SK-N-SH (cell line): ENCODE measurements around the gene PES1.

ENCODE experiments used
- EZH2phosphoT487 ChIP-seq: fragments of 200-600 bp; sonication (generic); IDR thresholded peaks from 2 replicates; pipeline ENCODE4 v1.6.1; 2017; ENCODE audit warnings: low read depth, mixed run types, mild to moderate bottlenecking, antibody characterized with exemption, moderate library complexity, borderline replicate concordance
- FOSL2 ChIP-seq: IDR thresholded peaks from 2 replicates; pipeline ENCODE4 v1.4.0; 2012; ENCODE audit warnings: low read depth, mild to moderate bottlenecking, moderate library complexity, borderline replicate concordance
- GATA2 ChIP-seq: sonication (generic); formaldehyde crosslinking; IDR thresholded peaks from 2 replicates; pipeline ENCODE4 v1.5.0; 2020; ENCODE audit warnings: mild to moderate bottlenecking, missing genetic modification reagents
- JUND ChIP-seq: IDR thresholded peaks from 2 replicates; pipeline ENCODE4 v1.4.0; 2012
- MAX ChIP-seq: IDR thresholded peaks from 2 replicates; pipeline ENCODE4 v1.4.0; 2012; ENCODE audit warnings: low read depth
- POLR2AphosphoS5 ChIP-seq: IDR thresholded peaks from 2 replicates; pipeline ENCODE4 v1.6.1; 2012; ENCODE audit warnings: low read depth, low read length
- RAD21 ChIP-seq: IDR thresholded peaks from 2 replicates; pipeline ENCODE4 v1.6.1; 2012; ENCODE audit warnings: mild to moderate bottlenecking, low read length
- TF ChIP-seq, protein P1 (sequence below): fragments of 200-600 bp; sonication (generic); IDR thresholded peaks from 2 replicates; pipeline ENCODE4 v1.6.1; 2017; ENCODE audit warnings: antibody characterized with exemption, mild to moderate bottlenecking, moderate library complexity

DNA sequence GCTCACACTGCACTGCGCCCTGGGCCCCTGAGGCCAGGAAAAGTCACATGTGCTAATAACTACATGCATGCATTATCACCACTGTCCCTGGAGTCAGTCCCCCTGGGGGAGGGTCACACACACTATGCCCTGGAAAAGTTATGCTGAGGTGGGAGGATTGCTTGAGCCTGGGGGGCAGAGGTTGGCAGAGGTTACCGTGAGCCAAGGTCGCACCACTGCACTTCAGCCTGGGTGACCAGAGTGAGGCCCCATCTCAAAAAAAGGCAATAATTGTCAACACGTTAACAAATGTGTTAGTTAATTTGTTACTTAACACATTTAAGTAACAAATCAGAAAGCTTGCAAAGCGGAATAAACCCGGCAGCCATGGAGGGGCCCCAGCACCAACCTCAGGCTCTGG is 31.8 kb downstream of the PES1 start:
- no peak for TF ChIP-seq MAX
- TF ChIP-seq POLR2AphosphoS5: no peak
- TF ChIP-seq RAD21: no peak
- TF ChIP-seq, protein P1, sequence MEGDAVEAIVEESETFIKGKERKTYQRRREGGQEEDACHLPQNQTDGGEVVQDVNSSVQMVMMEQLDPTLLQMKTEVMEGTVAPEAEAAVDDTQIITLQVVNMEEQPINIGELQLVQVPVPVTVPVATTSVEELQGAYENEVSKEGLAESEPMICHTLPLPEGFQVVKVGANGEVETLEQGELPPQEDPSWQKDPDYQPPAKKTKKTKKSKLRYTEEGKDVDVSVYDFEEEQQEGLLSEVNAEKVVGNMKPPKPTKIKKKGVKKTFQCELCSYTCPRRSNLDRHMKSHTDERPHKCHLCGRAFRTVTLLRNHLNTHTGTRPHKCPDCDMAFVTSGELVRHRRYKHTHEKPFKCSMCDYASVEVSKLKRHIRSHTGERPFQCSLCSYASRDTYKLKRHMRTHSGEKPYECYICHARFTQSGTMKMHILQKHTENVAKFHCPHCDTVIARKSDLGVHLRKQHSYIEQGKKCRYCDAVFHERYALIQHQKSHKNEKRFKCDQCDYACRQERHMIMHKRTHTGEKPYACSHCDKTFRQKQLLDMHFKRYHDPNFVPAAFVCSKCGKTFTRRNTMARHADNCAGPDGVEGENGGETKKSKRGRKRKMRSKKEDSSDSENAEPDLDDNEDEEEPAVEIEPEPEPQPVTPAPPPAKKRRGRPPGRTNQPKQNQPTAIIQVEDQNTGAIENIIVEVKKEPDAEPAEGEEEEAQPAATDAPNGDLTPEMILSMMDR: no peak
- no peak for TF ChIP-seq GATA2 (CRISPR knock-in tag)
- no peak for TF ChIP-seq EZH2phosphoT487
- no peak for TF ChIP-seq JUND
- no peak for TF ChIP-seq FOSL2
